Stimulated activated memory B cell treated with anti-CD40 and anti-IgM and Interleukin-4, amounts not matched to agents 10 μg/mL and 1 μg/mL and 100 μg/mL, for 72 hours (primary cell): ENCODE measurements around the gene TPSAB1.
A peak's percentile ranks its signal among the peaks of the same experiment; 100 is the strongest.
"Not testable (repeated sequence)": the region's sequence is repeated elsewhere in the genome, so short reads cannot be mapped to it uniquely, and the experiment has no call there.

Experiments
- ATAC-seq: fragments of 150-1000 bp; cut with Tn5 transposase; 2 replicates; pipeline ENCODE4 v1.10.0; 2021
- H3K27ac Mint-ChIP-seq: one replicate; pipeline ENCODE4 v1.8.0; 2022; ENCODE audit warnings: mild to moderate bottlenecking, mixed read lengths
- H3K27me3 Mint-ChIP-seq: one replicate; pipeline ENCODE4 v1.8.0; 2022; ENCODE audit warnings: mixed read lengths
- H3K36me3 Mint-ChIP-seq: one replicate; pipeline ENCODE4 v1.8.0; 2022; ENCODE audit warnings: mixed read lengths
- H3K4me1 Mint-ChIP-seq: one replicate; pipeline ENCODE4 v1.8.0; 2022; ENCODE audit warnings: mixed read lengths
- H3K4me3 Mint-ChIP-seq: one replicate; pipeline ENCODE4 v1.8.0; 2022; ENCODE audit warnings: mild to moderate bottlenecking, moderate library complexity, mixed read lengths
- H3K9me3 Mint-ChIP-seq: one replicate; pipeline ENCODE4 v1.8.0; 2022; ENCODE audit warnings: mixed read lengths

The TPSAB1 gene

GRCh38 chr16:1247903-1248537, 7.5 kb downstream of the TPSAB1 start:
- not testable (repeated sequence) for H3K4me1 Mint-ChIP-seq, H3K9me3 Mint-ChIP-seq, H3K4me3 Mint-ChIP-seq, H3K36me3 Mint-ChIP-seq, ATAC-seq, H3K27ac Mint-ChIP-seq
- H3K27me3 Mint-ChIP-seq: peaks cover 30% of the 10 kb centered on the region

GRCh38 chr16:1249031-1249755, 8.7 kb downstream of the TPSAB1 start:
- H3K27ac Mint-ChIP-seq, H3K4me1 Mint-ChIP-seq, H3K4me3 Mint-ChIP-seq, H3K9me3 Mint-ChIP-seq, H3K36me3 Mint-ChIP-seq: not testable (repeated sequence)
- peaks cover 30% of the 10 kb centered on the region for H3K27me3 Mint-ChIP-seq
- peak; percentile 56 for ATAC-seq

- H3K9me3 Mint-ChIP-seq, H3K4me1 Mint-ChIP-seq, H3K27ac Mint-ChIP-seq, ATAC-seq, H3K4me3 Mint-ChIP-seq, H3K36me3 Mint-ChIP-seq: not testable (repeated sequence)
- peaks cover 24% of the 10 kb centered on the region for H3K27me3 Mint-ChIP-seq
Observed at GRCh38 chr16:1253701-1254364, 13.3 kb downstream of the TPSAB1 start.

GRCh38 chr16:1254821-1255220, 14.3 kb downstream of the TPSAB1 start:
- not testable (repeated sequence) for ATAC-seq, H3K4me3 Mint-ChIP-seq, H3K27ac Mint-ChIP-seq, H3K36me3 Mint-ChIP-seq, H3K4me1 Mint-ChIP-seq, H3K9me3 Mint-ChIP-seq
- peaks cover 32% of the 10 kb centered on the region for H3K27me3 Mint-ChIP-seq

- not testable (repeated sequence) for H3K36me3 Mint-ChIP-seq, H3K27ac Mint-ChIP-seq, H3K9me3 Mint-ChIP-seq, H3K4me3 Mint-ChIP-seq, H3K4me1 Mint-ChIP-seq
- peak; percentile 25 for ATAC-seq
- peaks cover 39% of the 10 kb centered on the region for H3K27me3 Mint-ChIP-seq
Observed at GRCh38 chr16:1255276-1256122, 15.0 kb downstream of the TPSAB1 start, which contains the start of gene TPSD1. Gene TPSD1 (plus strand): TSS chr16:1256069. CDS start chr16:1256281, 212 bp downstream.

- ATAC-seq: peak; percentile 17
- H3K9me3 Mint-ChIP-seq, H3K27ac Mint-ChIP-seq, H3K4me3 Mint-ChIP-seq, H3K36me3 Mint-ChIP-seq, H3K4me1 Mint-ChIP-seq: not testable (repeated sequence)
- peaks cover 47% of the 10 kb centered on the region for H3K27me3 Mint-ChIP-seq
Observed at GRCh38 chr16:1256296-1256873, 15.9 kb downstream of the TPSAB1 start.

GRCh38 chr16:1256874-1257322, 16.4 kb downstream of the TPSAB1 start:
- Mint-ChIP-seq H3K27ac (no peak overlapping the region), H3K36me3 (no peaks in the 10 kb centered on the region), H3K9me3 (no peaks in the 10 kb centered on the region), H3K27me3 (peaks cover 52% of the 10 kb centered on the region), H3K4me1 (peaks cover 8% of the 10 kb centered on the region), H3K4me3 (no peak overlapping the region)
- ATAC-seq: peak; percentile 3

GRCh38 chr16:1257561-1258224, 17.2 kb downstream of the TPSAB1 start:
- H3K27me3 Mint-ChIP-seq: peaks cover 60% of the 10 kb centered on the region
- ATAC-seq: no peak
- H3K4me3 Mint-ChIP-seq: no peak overlapping the region
- peaks cover 8% of the 10 kb centered on the region for H3K4me1 Mint-ChIP-seq
- H3K9me3 Mint-ChIP-seq: no peaks in the 10 kb centered on the region
- H3K36me3 Mint-ChIP-seq: no peaks in the 10 kb centered on the region
- no peak overlapping the region for H3K27ac Mint-ChIP-seq

GRCh38 chr16:1258225-1258600, 17.7 kb downstream of the TPSAB1 start:
- no peaks in the 10 kb centered on the region for H3K9me3 Mint-ChIP-seq
- no peak for ATAC-seq
- peaks cover 63% of the 10 kb centered on the region for H3K27me3 Mint-ChIP-seq
- no peak overlapping the region for H3K4me3 Mint-ChIP-seq
- H3K4me1 Mint-ChIP-seq: peaks cover 8% of the 10 kb centered on the region
- H3K27ac Mint-ChIP-seq: no peak overlapping the region
- no peaks in the 10 kb centered on the region for H3K36me3 Mint-ChIP-seq

GRCh38 chr16:1258906-1259759, 18.6 kb downstream of the TPSAB1 start:
- peak overlapping the region; percentile 50 for H3K4me3 Mint-ChIP-seq
- ATAC-seq: no peak
- H3K27ac Mint-ChIP-seq: peak overlapping the region; percentile 46
- H3K4me1 Mint-ChIP-seq: peaks cover 8% of the 10 kb centered on the region
- no peaks in the 10 kb centered on the region for H3K36me3 Mint-ChIP-seq
- H3K27me3 Mint-ChIP-seq: peaks cover 63% of the 10 kb centered on the region
- no peaks in the 10 kb centered on the region for H3K9me3 Mint-ChIP-seq

GRCh38 chr16:1259760-1260068, 19.2 kb downstream of the TPSAB1 start:
- H3K27me3 Mint-ChIP-seq: peaks cover 63% of the 10 kb centered on the region
- no peak overlapping the region for H3K4me3 Mint-ChIP-seq
- no peak overlapping the region for H3K27ac Mint-ChIP-seq
- no peaks in the 10 kb centered on the region for H3K36me3 Mint-ChIP-seq
- ATAC-seq: no peak
- H3K9me3 Mint-ChIP-seq: peaks cover 5% of the 10 kb centered on the region
- peaks cover 8% of the 10 kb centered on the region for H3K4me1 Mint-ChIP-seq

GRCh38 chr16:1260101-1260680, 19.7 kb downstream of the TPSAB1 start:
- H3K4me3 Mint-ChIP-seq: no peak overlapping the region
- ATAC-seq: no peak
- peaks cover 63% of the 10 kb centered on the region for H3K27me3 Mint-ChIP-seq
- H3K9me3 Mint-ChIP-seq: peaks cover 5% of the 10 kb centered on the region
- no peak overlapping the region for H3K27ac Mint-ChIP-seq
- no peaks in the 10 kb centered on the region for H3K36me3 Mint-ChIP-seq
- H3K4me1 Mint-ChIP-seq: peaks cover 8% of the 10 kb centered on the region

- Mint-ChIP-seq H3K4me1 (peaks cover 8% of the 10 kb centered on the region), H3K9me3 (peaks cover 5% of the 10 kb centered on the region), H3K36me3 (no peaks in the 10 kb centered on the region), H3K27ac (no peak overlapping the region), H3K27me3 (peaks cover 65% of the 10 kb centered on the region), H3K4me3 (no peak overlapping the region)
- ATAC-seq: no peak
Observed at GRCh38 chr16:1261131-1261892, 20.8 kb downstream of the TPSAB1 start.
